Right lung (tissue), 5 donors: Measurements from ENCODE around the gene SCNN1B. TPM values are rescaled to one million over a fixed set of nuclear protein-coding genes. Genes with fewer than 3 reads are reported as not detected.
"Not testable (repeated sequence)": the region's sequence is repeated elsewhere in the genome, so short reads cannot be mapped to it uniquely, and the experiment has no call there.

Experiments
- DNase-seq, 2 donors: peaks; one replicate each; pipeline ENCODE4 v3.0.0-alpha.2; 2013
- polyA plus RNA-seq, 5 donors: library from polyadenylated mRNA; unstranded; fragments of 120-200 nt; gene quantifications; one replicate each; pipeline versions ENCODE4 v1.2.1 to v1.2.3, GENCODE V29; 2013; ENCODE audit warnings: inconsistent platforms in 1 of 5, low replicate concordance in 1 of 5; ENCODE audit not compliant: insufficient read length in 5 of 5, insufficient read depth in 1 of 5

SCNN1B gene
- polyA plus RNA-seq, 5 donors = 2.3 to 4.9 (median 2.7) TPM

GRCh38 chr16:23288726-23289512 is 13.2 kb upstream of the SCNN1B start:
- no peak for DNase-seq

- no peak for DNase-seq
Measured at GRCh38 chr16:23290189-23291062, 11.7 kb upstream of the SCNN1B start.

GRCh38 chr16:23293016-23293415 is 9.1 kb upstream of the SCNN1B start:
- DNase-seq = no peak

- no peak for DNase-seq
Measured at GRCh38 chr16:23294260-23294659, 7.8 kb upstream of the SCNN1B start.

GRCh38 chr16:23296994-23297393 is 5.1 kb upstream of the SCNN1B start:
- no peak for DNase-seq

- DNase-seq = no peak
Measured at GRCh38 chr16:23298290-23298915, 3.7 kb upstream of the SCNN1B start.

- DNase-seq = not testable (repeated sequence)
Measured at GRCh38 chr16:23299815-23300214, 2.3 kb upstream of the SCNN1B start.

GRCh38 chr16:23301251-23302044 is 654 bp upstream of the SCNN1B start:
- DNase-seq = no peak

- no peak for DNase-seq
Measured at GRCh38 chr16:23303685-23304084, 1.6 kb downstream of the SCNN1B start.

- no peak for DNase-seq
Measured at GRCh38 chr16:23304620-23305019, 2.5 kb downstream of the SCNN1B start.

GRCh38 chr16:23306199-23307100 is 4.3 kb downstream of the SCNN1B start:
- no peak for DNase-seq

- no peak for DNase-seq
Measured at GRCh38 chr16:23310217-23310616, 8.1 kb downstream of the SCNN1B start.

GRCh38 chr16:23310744-23311143 is 8.6 kb downstream of the SCNN1B start:
- no peak for DNase-seq

- no peak for DNase-seq
Measured at GRCh38 chr16:23316232-23316631, 14.1 kb downstream of the SCNN1B start.

- DNase-seq = no peak
Measured at GRCh38 chr16:23316634-23317265, 14.6 kb downstream of the SCNN1B start.

- DNase-seq = peak; percentile 73
Measured at GRCh38 chr16:23317266-23317661, 15.2 kb downstream of the SCNN1B start.

- DNase-seq = no peak
Measured at GRCh38 chr16:23317751-23318150, 15.6 kb downstream of the SCNN1B start.

- peak; percentile 58 to 64 for DNase-seq
Measured at GRCh38 chr16:23318639-23319038, 16.5 kb downstream of the SCNN1B start.

- no peak for DNase-seq
Measured at GRCh38 chr16:23319861-23320615, 17.9 kb downstream of the SCNN1B start.
